ENCODE measurements around the gene ARFGEF2.

ARFGEF2 gene

GRCh38 chr20:48920527-48921167 is 864 bp upstream of the ARFGEF2 start:
- no peaks in the 10 kb centered on the region for H3K36me3 ChIP-seq (ENCODE audit: insufficient read depth, low read length)
- peak overlapping the region; percentile 80 for H3K4me3 ChIP-seq (ENCODE audit: low read length)
- H3K9ac ChIP-seq (ENCODE audit: low read depth, low read length), result peak overlapping the region; percentile 98
- H3K4me1 ChIP-seq (ENCODE audit: control insufficient read depth, insufficient read depth, low read length), result peaks cover 17% of the 10 kb centered on the region
- no peaks in the 10 kb centered on the region for H3K9me3 ChIP-seq (replicated peaks; ENCODE audit: low read length)
- peaks cover 9% of the 10 kb centered on the region for H3K27me3 ChIP-seq (ENCODE audit: control insufficient read depth, insufficient read depth, low read length)
- H3K4me2 ChIP-seq (ENCODE audit: low read length), result peak overlapping the region; percentile 80

GRCh38 chr20:48921883-48922820 is 641 bp downstream of the ARFGEF2 start:
- Histone ChIP-seq H3K27me3 (ENCODE audit: control insufficient read depth, insufficient read depth, low read length) (peaks cover 4% of the 10 kb centered on the region), H3K9me3 (replicated peaks; ENCODE audit: low read length) (no peaks in the 10 kb centered on the region), H3K4me3 (ENCODE audit: low read length) (peak overlapping the region; percentile 80), H3K9ac (ENCODE audit: low read depth, low read length) (peak overlapping the region; percentile 98), H3K36me3 (ENCODE audit: insufficient read depth, low read length) (no peaks in the 10 kb centered on the region), H3K4me2 (ENCODE audit: low read length) (peak overlapping the region; percentile 80), H3K4me1 (ENCODE audit: control insufficient read depth, insufficient read depth, low read length) (peaks cover 17% of the 10 kb centered on the region)

- peak overlapping the region; percentile 80 for H3K4me3 ChIP-seq (ENCODE audit: low read length)
- H3K9ac ChIP-seq (ENCODE audit: low read depth, low read length), result peak overlapping the region; percentile 98
- H3K9me3 ChIP-seq (replicated peaks; ENCODE audit: low read length), result no peaks in the 10 kb centered on the region
- peaks cover 4% of the 10 kb centered on the region for H3K27me3 ChIP-seq (ENCODE audit: control insufficient read depth, insufficient read depth, low read length)
- H3K36me3 ChIP-seq (ENCODE audit: insufficient read depth, low read length), result no peaks in the 10 kb centered on the region
- H3K4me2 ChIP-seq (ENCODE audit: low read length), result peak overlapping the region; percentile 80
- peaks cover 17% of the 10 kb centered on the region for H3K4me1 ChIP-seq (ENCODE audit: control insufficient read depth, insufficient read depth, low read length)
Measured at GRCh38 chr20:48923149-48923718, 1.7 kb downstream of the ARFGEF2 start.

GRCh38 chr20:48924756-48925109 is 3.2 kb downstream of the ARFGEF2 start:
- Histone ChIP-seq H3K9me3 (replicated peaks; ENCODE audit: low read length) (no peaks in the 10 kb centered on the region), H3K36me3 (ENCODE audit: insufficient read depth, low read length) (no peaks in the 10 kb centered on the region), H3K27me3 (ENCODE audit: control insufficient read depth, insufficient read depth, low read length) (no peaks in the 10 kb centered on the region), H3K4me2 (ENCODE audit: low read length) (no peak overlapping the region), H3K4me1 (ENCODE audit: control insufficient read depth, insufficient read depth, low read length) (peaks cover 23% of the 10 kb centered on the region), H3K4me3 (ENCODE audit: low read length) (no peak overlapping the region), H3K9ac (ENCODE audit: low read depth, low read length) (no peak overlapping the region)

GRCh38 chr20:48926267-48926666 is 4.8 kb downstream of the ARFGEF2 start:
- Histone ChIP-seq H3K9ac (ENCODE audit: low read depth, low read length) (no peak overlapping the region), H3K4me1 (ENCODE audit: control insufficient read depth, insufficient read depth, low read length) (peaks cover 23% of the 10 kb centered on the region), H3K9me3 (replicated peaks; ENCODE audit: low read length) (no peaks in the 10 kb centered on the region), H3K36me3 (ENCODE audit: insufficient read depth, low read length) (no peaks in the 10 kb centered on the region), H3K4me2 (ENCODE audit: low read length) (no peak overlapping the region), H3K4me3 (ENCODE audit: low read length) (no peak overlapping the region), H3K27me3 (ENCODE audit: control insufficient read depth, insufficient read depth, low read length) (no peaks in the 10 kb centered on the region)

GRCh38 chr20:48926821-48927220 is 5.3 kb downstream of the ARFGEF2 start:
- Histone ChIP-seq H3K4me2 (ENCODE audit: low read length) (no peak overlapping the region), H3K36me3 (ENCODE audit: insufficient read depth, low read length) (no peaks in the 10 kb centered on the region), H3K9me3 (replicated peaks; ENCODE audit: low read length) (no peaks in the 10 kb centered on the region), H3K4me1 (ENCODE audit: control insufficient read depth, insufficient read depth, low read length) (peaks cover 23% of the 10 kb centered on the region), H3K4me3 (ENCODE audit: low read length) (no peak overlapping the region), H3K27me3 (ENCODE audit: control insufficient read depth, insufficient read depth, low read length) (no peaks in the 10 kb centered on the region), H3K9ac (ENCODE audit: low read depth, low read length) (no peak overlapping the region)

- Histone ChIP-seq H3K4me1 (ENCODE audit: control insufficient read depth, insufficient read depth, low read length) (peaks cover 22% of the 10 kb centered on the region), H3K9me3 (replicated peaks; ENCODE audit: low read length) (no peaks in the 10 kb centered on the region), H3K4me2 (ENCODE audit: low read length) (no peak overlapping the region), H3K9ac (ENCODE audit: low read depth, low read length) (no peak overlapping the region), H3K36me3 (ENCODE audit: insufficient read depth, low read length) (no peaks in the 10 kb centered on the region), H3K27me3 (ENCODE audit: control insufficient read depth, insufficient read depth, low read length) (no peaks in the 10 kb centered on the region), H3K4me3 (ENCODE audit: low read length) (no peak overlapping the region)
Measured at GRCh38 chr20:48928832-48929725, 7.6 kb downstream of the ARFGEF2 start.

GRCh38 chr20:48930035-48930434 is 8.5 kb downstream of the ARFGEF2 start:
- no peaks in the 10 kb centered on the region for H3K9me3 ChIP-seq (replicated peaks; ENCODE audit: low read length)
- no peaks in the 10 kb centered on the region for H3K36me3 ChIP-seq (ENCODE audit: insufficient read depth, low read length)
- no peak overlapping the region for H3K9ac ChIP-seq (ENCODE audit: low read depth, low read length)
- no peaks in the 10 kb centered on the region for H3K27me3 ChIP-seq (ENCODE audit: control insufficient read depth, insufficient read depth, low read length)
- H3K4me3 ChIP-seq (ENCODE audit: low read length), result no peak overlapping the region
- H3K4me1 ChIP-seq (ENCODE audit: control insufficient read depth, insufficient read depth, low read length), result peaks cover 22% of the 10 kb centered on the region
- no peak overlapping the region for H3K4me2 ChIP-seq (ENCODE audit: low read length)

GRCh38 chr20:48930878-48931277 is 9.4 kb downstream of the ARFGEF2 start:
- H3K9me3 ChIP-seq (replicated peaks; ENCODE audit: low read length), result no peaks in the 10 kb centered on the region
- H3K9ac ChIP-seq (ENCODE audit: low read depth, low read length), result no peak overlapping the region
- H3K27me3 ChIP-seq (ENCODE audit: control insufficient read depth, insufficient read depth, low read length), result no peaks in the 10 kb centered on the region
- peaks cover 22% of the 10 kb centered on the region for H3K4me1 ChIP-seq (ENCODE audit: control insufficient read depth, insufficient read depth, low read length)
- H3K4me3 ChIP-seq (ENCODE audit: low read length), result no peak overlapping the region
- no peaks in the 10 kb centered on the region for H3K36me3 ChIP-seq (ENCODE audit: insufficient read depth, low read length)
- H3K4me2 ChIP-seq (ENCODE audit: low read length), result no peak overlapping the region

GRCh38 chr20:48931527-48932374 is 10.2 kb downstream of the ARFGEF2 start:
- Histone ChIP-seq H3K9ac (ENCODE audit: low read depth, low read length) (no peak overlapping the region), H3K36me3 (ENCODE audit: insufficient read depth, low read length) (no peaks in the 10 kb centered on the region), H3K9me3 (replicated peaks; ENCODE audit: low read length) (no peaks in the 10 kb centered on the region)

More at GRCh38 chr20:48931527-48932374, 10.2 kb downstream of the ARFGEF2 start:
- no peak overlapping the region for H3K4me3 ChIP-seq (ENCODE audit: low read length)
- H3K27me3 ChIP-seq (ENCODE audit: control insufficient read depth, insufficient read depth, low read length), result no peaks in the 10 kb centered on the region
- no peak overlapping the region for H3K4me2 ChIP-seq (ENCODE audit: low read length)
- peaks cover 22% of the 10 kb centered on the region for H3K4me1 ChIP-seq (ENCODE audit: control insufficient read depth, insufficient read depth, low read length)

Data from skeletal muscle satellite cell (primary cell).